ENCODE measurements around the gene IQGAP2. TPM values are rescaled to one million over a fixed set of nuclear protein-coding genes. Genes with fewer than 3 reads are reported as not detected.

The IQGAP2 gene
- total RNA-seq, 1 donor from 2014 or later, result 1.4 TPM

GRCh38 chr5:76400466-76400865 is 2.6 kb upstream of the IQGAP2 start:
- Mint-ChIP-seq H3K27me3 (ENCODE audit: unreplicated experiment) (peaks cover 5% of the 10 kb centered on the region), H3K4me1 (ENCODE audit: low read depth, unreplicated experiment) (no peaks in the 10 kb centered on the region), H3K4me3 (ENCODE audit: unreplicated experiment) (no peak overlapping the region), H3K27ac (ENCODE audit: unreplicated experiment) (no peak overlapping the region), H3K9me3 (ENCODE audit: unreplicated experiment) (peaks cover 3% of the 10 kb centered on the region), H3K36me3 (ENCODE audit: unreplicated experiment) (no peaks in the 10 kb centered on the region)
- no peak for TF ChIP-seq CTCF (IDR thresholded peaks at IDR 0.05; ENCODE audit: partially characterized antibody, unreplicated experiment)
- no peak for DNase-seq

GRCh38 chr5:76401801-76402250 is 1.3 kb upstream of the IQGAP2 start:
- no peak for TF ChIP-seq CTCF (IDR thresholded peaks at IDR 0.05; ENCODE audit: partially characterized antibody, unreplicated experiment)
- Mint-ChIP-seq H3K4me3 (ENCODE audit: unreplicated experiment) (peak overlapping the region; percentile 90), H3K36me3 (ENCODE audit: unreplicated experiment) (no peaks in the 10 kb centered on the region), H3K27ac (ENCODE audit: unreplicated experiment) (no peak overlapping the region), H3K27me3 (ENCODE audit: unreplicated experiment) (peaks cover 5% of the 10 kb centered on the region), H3K9me3 (ENCODE audit: unreplicated experiment) (peaks cover 3% of the 10 kb centered on the region), H3K4me1 (ENCODE audit: low read depth, unreplicated experiment) (no peaks in the 10 kb centered on the region)
- DNase-seq, result no peak

- H3K4me1 Mint-ChIP-seq (ENCODE audit: low read depth, unreplicated experiment), result no peaks in the 10 kb centered on the region
- no peak for TF ChIP-seq CTCF (IDR thresholded peaks at IDR 0.05; ENCODE audit: partially characterized antibody, unreplicated experiment)
- H3K27me3 Mint-ChIP-seq (ENCODE audit: unreplicated experiment), result peaks cover 5% of the 10 kb centered on the region
- peaks cover 3% of the 10 kb centered on the region for H3K9me3 Mint-ChIP-seq (ENCODE audit: unreplicated experiment)
- H3K36me3 Mint-ChIP-seq (ENCODE audit: unreplicated experiment), result no peaks in the 10 kb centered on the region
- peak; percentile 46 for DNase-seq
- H3K27ac Mint-ChIP-seq (ENCODE audit: unreplicated experiment), result peak overlapping the region; percentile 30
- H3K4me3 Mint-ChIP-seq (ENCODE audit: unreplicated experiment), result peak overlapping the region; percentile 90
Measured at GRCh38 chr5:76402251-76402885, 717 bp upstream of the IQGAP2 start.

GRCh38 chr5:76403766-76404222 is 709 bp downstream of the IQGAP2 start:
- DNase-seq, result peak; percentile 35
- H3K4me1 Mint-ChIP-seq (ENCODE audit: low read depth, unreplicated experiment), result no peaks in the 10 kb centered on the region
- no peak overlapping the region for H3K27ac Mint-ChIP-seq (ENCODE audit: unreplicated experiment)
- peak overlapping the region; percentile 70 for H3K4me3 Mint-ChIP-seq (ENCODE audit: unreplicated experiment)
- peaks cover 3% of the 10 kb centered on the region for H3K9me3 Mint-ChIP-seq (ENCODE audit: unreplicated experiment)
- peaks cover 5% of the 10 kb centered on the region for H3K27me3 Mint-ChIP-seq (ENCODE audit: unreplicated experiment)
- H3K36me3 Mint-ChIP-seq (ENCODE audit: unreplicated experiment), result no peaks in the 10 kb centered on the region
- TF ChIP-seq CTCF (IDR thresholded peaks at IDR 0.05; ENCODE audit: partially characterized antibody, unreplicated experiment), result no peak
